Measurements from ENCODE around the gene SPATA6. TPM values are rescaled to one million over a fixed set of nuclear protein-coding genes. Genes with fewer than 3 reads are reported as not detected.

The SPATA6 gene
- total and polyA plus RNA-seq, 2 donors (not counting 1 experiment from before 2014, with no cell fraction given), result 6.8 to 8.9 TPM

GRCh38 chr1:48493041-48493440, 21.0 kb upstream of the SPATA6 start:
- DNase-seq (ENCODE audit: low read depth in 2 of 2), result peak; percentile 14 to 62

GRCh38 chr1:48492392-48492791, 20.4 kb upstream of the SPATA6 start:
- TF ChIP-seq CTCF (conservative IDR thresholded peaks at IDR 0.05 in 1 of 2, IDR thresholded peaks at IDR 0.05 in 1 of 2; ENCODE audit: low read depth in 1 of 2, low read length in 2 of 2) (no peak), EZH2 (IDR thresholded peaks at IDR 0.05; ENCODE audit: low read length, missing control alignments) (no peak)
- Histone ChIP-seq H3K9me3 (ENCODE audit: control insufficient read depth, insufficient read depth, low read depth, low read length) (no peaks in the 10 kb centered on the region), H3K27ac (ENCODE audit: insufficient read depth, low read length) (no peak overlapping the region), H3K27me3 (ENCODE audit: control insufficient read depth, insufficient read depth, low read length) (no peaks in the 10 kb centered on the region), H3K4me3 (replicated peaks in 1 of 4; ENCODE audit: control extremely low read depth in 1 of 4, insufficient read depth in 1 of 4, low read depth in 3 of 4, low read length in 4 of 4) (no peak overlapping the region), H2AFZ (ENCODE audit: low read length) (no peak overlapping the region), H4K20me1 (ENCODE audit: control insufficient read depth, extremely low read depth, insufficient read depth, low read length) (no peaks in the 10 kb centered on the region), H3K79me2 (ENCODE audit: control insufficient read depth, insufficient read depth, low read length) (no peaks in the 10 kb centered on the region), H3K9ac (ENCODE audit: insufficient read depth, low read length) (no peak overlapping the region), H3K36me3 (ENCODE audit: control insufficient read depth, insufficient read depth, low read length) (no peaks in the 10 kb centered on the region), H3K4me2 (ENCODE audit: extremely low read depth, insufficient read depth, low read length) (no peak overlapping the region), H3K4me1 (ENCODE audit: control insufficient read depth, extremely low read depth, insufficient read depth, low read length) (peaks cover 16% of the 10 kb centered on the region)
- no peak for DNase-seq (ENCODE audit: low read depth in 2 of 2)

More at GRCh38 chr1:48493041-48493440, 21.0 kb upstream of the SPATA6 start:
- no peaks in the 10 kb centered on the region for H3K79me2 ChIP-seq (ENCODE audit: control insufficient read depth, insufficient read depth, low read length)
- no peaks in the 10 kb centered on the region for H3K9me3 ChIP-seq (ENCODE audit: control insufficient read depth, insufficient read depth, low read depth, low read length)
- no peaks in the 10 kb centered on the region for H3K36me3 ChIP-seq (ENCODE audit: control insufficient read depth, insufficient read depth, low read length)
- H3K27me3 ChIP-seq (ENCODE audit: control insufficient read depth, insufficient read depth, low read length), result no peaks in the 10 kb centered on the region
- peaks cover 16% of the 10 kb centered on the region for H3K4me1 ChIP-seq (ENCODE audit: control insufficient read depth, extremely low read depth, insufficient read depth, low read length)
- H2AFZ ChIP-seq (ENCODE audit: low read length), result no peak overlapping the region
- H3K4me3 ChIP-seq (replicated peaks in 1 of 4; ENCODE audit: control extremely low read depth in 1 of 4, insufficient read depth in 1 of 4, low read depth in 3 of 4, low read length in 4 of 4), result no peak overlapping the region
- TF ChIP-seq CTCF (conservative IDR thresholded peaks at IDR 0.05 in 1 of 2, IDR thresholded peaks at IDR 0.05 in 1 of 2; ENCODE audit: low read depth in 1 of 2, low read length in 2 of 2) (no peak), EZH2 (IDR thresholded peaks at IDR 0.05; ENCODE audit: low read length, missing control alignments) (no peak)
- H4K20me1 ChIP-seq (ENCODE audit: control insufficient read depth, extremely low read depth, insufficient read depth, low read length), result no peaks in the 10 kb centered on the region
- H3K4me2 ChIP-seq (ENCODE audit: extremely low read depth, insufficient read depth, low read length), result peak overlapping the region; percentile 15
- H3K9ac ChIP-seq (ENCODE audit: insufficient read depth, low read length), result no peak overlapping the region
- H3K27ac ChIP-seq (ENCODE audit: insufficient read depth, low read length), result no peak overlapping the region

- Histone ChIP-seq H3K4me2 (ENCODE audit: extremely low read depth, insufficient read depth, low read length) (no peak overlapping the region), H3K9ac (ENCODE audit: insufficient read depth, low read length) (no peak overlapping the region), H2AFZ (ENCODE audit: low read length) (no peak overlapping the region), H3K79me2 (ENCODE audit: control insufficient read depth, insufficient read depth, low read length) (no peaks in the 10 kb centered on the region), H3K4me3 (replicated peaks in 1 of 4; ENCODE audit: control extremely low read depth in 1 of 4, insufficient read depth in 1 of 4, low read depth in 3 of 4, low read length in 4 of 4) (no peak overlapping the region), H3K27ac (ENCODE audit: insufficient read depth, low read length) (no peak overlapping the region), H3K9me3 (ENCODE audit: control insufficient read depth, insufficient read depth, low read depth, low read length) (no peaks in the 10 kb centered on the region), H3K27me3 (ENCODE audit: control insufficient read depth, insufficient read depth, low read length) (no peaks in the 10 kb centered on the region), H3K4me1 (ENCODE audit: control insufficient read depth, extremely low read depth, insufficient read depth, low read length) (peaks cover 6% of the 10 kb centered on the region), H4K20me1 (ENCODE audit: control insufficient read depth, extremely low read depth, insufficient read depth, low read length) (no peaks in the 10 kb centered on the region), H3K36me3 (ENCODE audit: control insufficient read depth, insufficient read depth, low read length) (no peaks in the 10 kb centered on the region)
- TF ChIP-seq CTCF (conservative IDR thresholded peaks at IDR 0.05 in 1 of 2, IDR thresholded peaks at IDR 0.05 in 1 of 2; ENCODE audit: low read depth in 1 of 2, low read length in 2 of 2), result no peak
- no peak for TF ChIP-seq EZH2 (IDR thresholded peaks at IDR 0.05; ENCODE audit: low read length, missing control alignments)
- DNase-seq (ENCODE audit: low read depth in 2 of 2), result no peak
These were observed 16.7 kb upstream of the SPATA6 start for GRCh38 chr1:48488721-48489120.

Measured in fibroblast of lung (primary cell).